HEK293 (cell line): ENCODE data around the gene FLNA.
A peak's percentile ranks its signal among the peaks of the same experiment; 100 is the strongest.

Experiments
- EGR2 ChIP-seq: fragments of 450-650 bp; formaldehyde crosslinking; IDR thresholded peaks from 2 replicates; pipeline ENCODE4 v1.5.1; 2016; ENCODE audit warnings: low read depth, missing biosample characterization, missing genetic modification characterization
- GLI4 ChIP-seq: fragments of 450-650 bp; formaldehyde crosslinking; IDR thresholded peaks from 2 replicates; pipeline ENCODE4 v1.5.1; 2016; ENCODE audit warnings: missing biosample characterization, missing genetic modification characterization
- HOXD13 ChIP-seq: sonication (generic); formaldehyde crosslinking; IDR thresholded peaks from 2 replicates; pipeline ENCODE4 v1.8.0; 2022; ENCODE audit warnings: missing genetic modification reagents, borderline replicate concordance
- KLF7 ChIP-seq: fragments of 450-650 bp; formaldehyde crosslinking; IDR thresholded peaks from 2 replicates; pipeline ENCODE4 v1.5.1; 2016; ENCODE audit warnings: missing biosample characterization, missing genetic modification characterization, borderline replicate concordance
- KLF8 ChIP-seq: fragments of 450-650 bp; formaldehyde crosslinking; IDR thresholded peaks from 2 replicates; pipeline ENCODE4 v1.5.1; 2016; ENCODE audit warnings: missing biosample characterization, missing genetic modification characterization
- SP3 ChIP-seq: fragments of 450-650 bp; formaldehyde crosslinking; IDR thresholded peaks from 2 replicates; pipeline ENCODE4 v1.5.1; 2016; ENCODE audit warnings: missing biosample characterization, missing genetic modification characterization
- TRIM28 ChIP-seq: IDR thresholded peaks from 2 replicates; pipeline ENCODE4 v1.6.1; 2011; ENCODE audit warnings: low read length, control low read depth, borderline replicate concordance
- WT1 ChIP-seq: fragments of 450-650 bp; formaldehyde crosslinking; IDR thresholded peaks from 2 replicates; pipeline ENCODE4 v1.5.1; 2016; ENCODE audit warnings: missing biosample characterization, missing genetic modification characterization
- ZEB2 ChIP-seq: fragments of 450-650 bp; formaldehyde crosslinking; IDR thresholded peaks from 2 replicates; pipeline ENCODE4 v1.5.1; 2016; ENCODE audit warnings: missing biosample characterization, missing genetic modification characterization
- ZFP3 ChIP-seq: fragments of 450-650 bp; formaldehyde crosslinking; IDR thresholded peaks from 2 replicates; pipeline ENCODE4 v1.5.1; 2016; ENCODE audit warnings: low read depth, missing biosample characterization, missing genetic modification characterization
- ZFP37 ChIP-seq: fragments of 450-650 bp; formaldehyde crosslinking; IDR thresholded peaks from 2 replicates; pipeline ENCODE4 v1.5.1; 2016; ENCODE audit warnings: missing biosample characterization, missing genetic modification characterization
- ZNF121 ChIP-seq: fragments of 450-650 bp; formaldehyde crosslinking; IDR thresholded peaks from 2 replicates; pipeline ENCODE4 v1.5.1; 2016; ENCODE audit warnings: missing biosample characterization, missing genetic modification characterization
- ZNF138 ChIP-seq: fragments of 450-650 bp; formaldehyde crosslinking; IDR thresholded peaks from 2 replicates; pipeline ENCODE4 v1.5.1; 2016; ENCODE audit warnings: missing biosample characterization, missing genetic modification characterization, borderline replicate concordance
- ZNF155 ChIP-seq: fragments of 450-650 bp; formaldehyde crosslinking; IDR thresholded peaks from 2 replicates; pipeline ENCODE4 v1.5.1; 2016; ENCODE audit warnings: missing biosample characterization, missing genetic modification characterization
- ZNF292 ChIP-seq: fragments of 450-650 bp; formaldehyde crosslinking; IDR thresholded peaks from 2 replicates; pipeline ENCODE4 v1.5.1; 2016; ENCODE audit warnings: low read depth, missing biosample characterization, missing genetic modification characterization, borderline replicate concordance
- ZNF302 ChIP-seq: fragments of 450-650 bp; formaldehyde crosslinking; IDR thresholded peaks from 2 replicates; pipeline ENCODE4 v1.5.1; 2016; ENCODE audit warnings: missing biosample characterization, missing genetic modification characterization, low read depth
- ZNF501 ChIP-seq: fragments of 450-650 bp; formaldehyde crosslinking; IDR thresholded peaks from 2 replicates; pipeline ENCODE4 v1.5.1; 2016; ENCODE audit warnings: missing biosample characterization, missing genetic modification characterization
- ZNF510 ChIP-seq: fragments of 450-650 bp; formaldehyde crosslinking; IDR thresholded peaks from 2 replicates; pipeline ENCODE4 v1.5.1; 2018; ENCODE audit warnings: mild to moderate bottlenecking, missing genetic modification characterization, missing biosample characterization; ENCODE audit not compliant: insufficient replicate concordance
- ZNF521 ChIP-seq: fragments of 450-650 bp; formaldehyde crosslinking; IDR thresholded peaks from 2 replicates; pipeline ENCODE4 v1.5.1; 2017; ENCODE audit warnings: missing biosample characterization, mild to moderate bottlenecking, missing genetic modification characterization
- ZNF529 ChIP-seq: fragments of 450-650 bp; formaldehyde crosslinking; IDR thresholded peaks from 2 replicates; pipeline ENCODE4 v1.5.1; 2017; ENCODE audit warnings: missing genetic modification characterization, missing biosample characterization; ENCODE audit not compliant: insufficient replicate concordance
- ZNF530 ChIP-seq: fragments of 450-650 bp; formaldehyde crosslinking; IDR thresholded peaks from 2 replicates; pipeline ENCODE4 v1.5.1; 2016; ENCODE audit warnings: low read depth, missing biosample characterization, missing genetic modification characterization
- ZNF558 ChIP-seq: fragments of 450-650 bp; formaldehyde crosslinking; IDR thresholded peaks from 2 replicates; pipeline ENCODE4 v1.5.1; 2016; ENCODE audit warnings: missing biosample characterization, missing genetic modification characterization
- ZNF571 ChIP-seq: fragments of 450-650 bp; formaldehyde crosslinking; IDR thresholded peaks from 2 replicates; pipeline ENCODE4 v1.5.0; 2017; ENCODE audit warnings: missing biosample characterization, missing genetic modification characterization
- ZNF621 ChIP-seq: fragments of 450-650 bp; formaldehyde crosslinking; IDR thresholded peaks from 2 replicates; pipeline ENCODE4 v1.5.1; 2017; ENCODE audit warnings: missing biosample characterization, missing genetic modification characterization
- ZNF626 ChIP-seq: fragments of 450-650 bp; sonication (Bioruptor Pico); formaldehyde crosslinking; IDR thresholded peaks from 2 replicates; pipeline ENCODE4 v1.5.1; 2018; ENCODE audit warnings: missing biosample characterization, missing genetic modification characterization, inconsistent platforms
- ZNF670 ChIP-seq: fragments of 450-650 bp; formaldehyde crosslinking; IDR thresholded peaks from 2 replicates; pipeline ENCODE4 v1.5.1; 2016; ENCODE audit warnings: missing biosample characterization, missing genetic modification characterization, low read depth
- ZNF677 ChIP-seq: fragments of 450-650 bp; IDR thresholded peaks from 2 replicates; pipeline ENCODE4 v1.5.0; 2018; ENCODE audit warnings: missing biosample characterization, mild to moderate bottlenecking, missing genetic modification characterization, moderate library complexity
- ZNF768 ChIP-seq: fragments of 450-650 bp; formaldehyde crosslinking; IDR thresholded peaks from 2 replicates; pipeline ENCODE4 v1.5.1; 2018; ENCODE audit warnings: missing biosample characterization, mild to moderate bottlenecking, missing genetic modification characterization
- ZNF837 ChIP-seq: fragments of 450-650 bp; formaldehyde crosslinking; IDR thresholded peaks from 2 replicates; pipeline ENCODE4 v1.5.1; 2016; ENCODE audit warnings: missing biosample characterization, missing genetic modification characterization
- ZSCAN30 ChIP-seq: fragments of 450-650 bp; IDR thresholded peaks from 2 replicates; pipeline ENCODE4 v1.5.1; 2018; ENCODE audit warnings: missing biosample characterization, mild to moderate bottlenecking, missing genetic modification characterization, moderate library complexity
- TF ChIP-seq, protein P1 (sequence below): fragments of 450-650 bp; formaldehyde crosslinking; conservative IDR thresholded peaks from 2 replicates; pipeline ENCODE4 v1.5.1; 2016; ENCODE audit warnings: low read depth, missing biosample characterization, missing genetic modification characterization
- TF ChIP-seq, protein P2 (sequence below): fragments of 450-650 bp; formaldehyde crosslinking; IDR thresholded peaks from 2 replicates; pipeline ENCODE4 v1.5.1; 2016; ENCODE audit warnings: missing biosample characterization, missing genetic modification characterization
- TF ChIP-seq, protein P3 (sequence below): fragments of 450-650 bp; formaldehyde crosslinking; IDR thresholded peaks from 2 replicates; pipeline ENCODE4 v1.5.1; 2016; ENCODE audit warnings: missing biosample characterization, missing genetic modification characterization

FLNA gene

DNA sequence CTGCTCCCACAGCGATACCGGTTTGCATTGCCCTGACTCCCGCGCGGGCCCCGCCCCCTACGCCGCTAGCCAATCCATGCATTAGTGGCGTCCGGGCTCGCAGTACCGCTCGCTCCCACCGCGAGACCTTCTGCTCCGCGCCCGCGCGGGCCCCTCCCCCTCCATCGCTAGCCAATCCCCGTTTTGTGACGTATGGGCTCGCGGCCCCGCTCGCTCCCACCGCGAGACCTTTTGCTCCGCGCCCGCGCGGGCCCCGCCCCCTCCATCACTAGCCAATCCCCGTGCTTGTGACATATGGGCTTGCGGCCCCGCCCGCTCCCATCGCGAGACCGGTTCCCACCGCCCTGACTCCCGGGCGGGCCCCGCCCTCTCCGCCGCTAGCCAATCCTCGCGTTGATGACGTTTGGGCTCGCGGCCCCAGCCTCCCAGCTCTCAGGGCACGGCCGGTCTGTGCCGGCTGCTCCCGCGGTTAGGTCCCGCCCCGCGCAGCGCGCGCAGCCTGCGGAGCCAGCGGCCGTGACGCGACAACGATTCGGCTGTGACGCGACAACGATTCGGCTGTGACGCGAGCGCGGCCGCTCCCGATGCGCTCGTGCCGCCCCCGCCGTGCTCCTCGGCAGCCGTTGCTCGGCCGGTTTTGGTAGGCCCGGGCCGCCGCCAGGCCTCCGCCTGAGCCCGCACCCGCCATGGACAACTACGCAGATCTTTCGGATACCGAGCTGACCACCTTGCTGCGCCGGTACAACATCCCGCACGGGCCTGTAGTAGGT, 4.5 kb upstream of the FLNA start, which contains the start of gene EMD (continued):
- TF ChIP-seq, protein P1, sequence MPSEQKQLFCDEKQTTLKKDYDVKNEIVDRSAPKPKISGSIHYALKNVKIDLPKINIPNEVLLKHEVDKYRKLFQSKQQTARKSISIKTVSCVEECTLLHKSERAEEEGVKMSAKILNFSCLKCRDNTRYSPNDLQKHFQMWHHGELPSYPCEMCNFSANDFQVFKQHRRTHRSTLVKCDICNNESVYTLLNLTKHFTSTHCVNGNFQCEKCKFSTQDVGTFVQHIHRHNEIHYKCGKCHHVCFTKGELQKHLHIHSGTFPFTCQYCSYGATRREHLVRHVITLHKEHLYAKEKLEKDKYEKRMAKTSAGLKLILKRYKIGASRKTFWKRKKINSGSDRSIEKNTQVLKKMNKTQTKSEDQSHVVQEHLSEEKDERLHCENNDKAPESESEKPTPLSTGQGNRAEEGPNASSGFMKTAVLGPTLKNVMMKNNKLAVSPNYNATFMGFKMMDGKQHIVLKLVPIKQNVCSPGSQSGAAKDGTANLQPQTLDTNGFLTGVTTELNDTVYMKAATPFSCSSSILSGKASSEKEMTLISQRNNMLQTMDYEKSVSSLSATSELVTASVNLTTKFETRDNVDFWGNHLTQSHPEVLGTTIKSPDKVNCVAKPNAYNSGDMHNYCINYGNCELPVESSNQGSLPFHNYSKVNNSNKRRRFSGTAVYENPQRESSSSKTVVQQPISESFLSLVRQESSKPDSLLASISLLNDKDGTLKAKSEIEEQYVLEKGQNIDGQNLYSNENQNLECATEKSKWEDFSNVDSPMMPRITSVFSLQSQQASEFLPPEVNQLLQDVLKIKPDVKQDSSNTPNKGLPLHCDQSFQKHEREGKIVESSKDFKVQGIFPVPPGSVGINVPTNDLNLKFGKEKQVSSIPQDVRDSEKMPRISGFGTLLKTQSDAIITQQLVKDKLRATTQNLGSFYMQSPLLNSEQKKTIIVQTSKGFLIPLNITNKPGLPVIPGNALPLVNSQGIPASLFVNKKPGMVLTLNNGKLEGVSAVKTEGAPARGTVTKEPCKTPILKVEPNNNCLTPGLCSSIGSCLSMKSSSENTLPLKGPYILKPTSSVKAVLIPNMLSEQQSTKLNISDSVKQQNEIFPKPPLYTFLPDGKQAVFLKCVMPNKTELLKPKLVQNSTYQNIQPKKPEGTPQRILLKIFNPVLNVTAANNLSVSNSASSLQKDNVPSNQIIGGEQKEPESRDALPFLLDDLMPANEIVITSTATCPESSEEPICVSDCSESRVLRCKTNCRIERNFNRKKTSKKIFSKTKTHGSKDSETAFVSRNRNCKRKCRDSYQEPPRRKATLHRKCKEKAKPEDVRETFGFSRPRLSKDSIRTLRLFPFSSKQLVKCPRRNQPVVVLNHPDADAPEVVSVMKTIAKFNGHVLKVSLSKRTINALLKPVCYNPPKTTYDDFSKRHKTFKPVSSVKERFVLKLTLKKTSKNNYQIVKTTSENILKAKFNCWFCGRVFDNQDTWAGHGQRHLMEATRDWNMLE (tag by site-specific recombination) = no peak
- TF ChIP-seq ZNF501 = no peak
- TF ChIP-seq, protein P2, sequence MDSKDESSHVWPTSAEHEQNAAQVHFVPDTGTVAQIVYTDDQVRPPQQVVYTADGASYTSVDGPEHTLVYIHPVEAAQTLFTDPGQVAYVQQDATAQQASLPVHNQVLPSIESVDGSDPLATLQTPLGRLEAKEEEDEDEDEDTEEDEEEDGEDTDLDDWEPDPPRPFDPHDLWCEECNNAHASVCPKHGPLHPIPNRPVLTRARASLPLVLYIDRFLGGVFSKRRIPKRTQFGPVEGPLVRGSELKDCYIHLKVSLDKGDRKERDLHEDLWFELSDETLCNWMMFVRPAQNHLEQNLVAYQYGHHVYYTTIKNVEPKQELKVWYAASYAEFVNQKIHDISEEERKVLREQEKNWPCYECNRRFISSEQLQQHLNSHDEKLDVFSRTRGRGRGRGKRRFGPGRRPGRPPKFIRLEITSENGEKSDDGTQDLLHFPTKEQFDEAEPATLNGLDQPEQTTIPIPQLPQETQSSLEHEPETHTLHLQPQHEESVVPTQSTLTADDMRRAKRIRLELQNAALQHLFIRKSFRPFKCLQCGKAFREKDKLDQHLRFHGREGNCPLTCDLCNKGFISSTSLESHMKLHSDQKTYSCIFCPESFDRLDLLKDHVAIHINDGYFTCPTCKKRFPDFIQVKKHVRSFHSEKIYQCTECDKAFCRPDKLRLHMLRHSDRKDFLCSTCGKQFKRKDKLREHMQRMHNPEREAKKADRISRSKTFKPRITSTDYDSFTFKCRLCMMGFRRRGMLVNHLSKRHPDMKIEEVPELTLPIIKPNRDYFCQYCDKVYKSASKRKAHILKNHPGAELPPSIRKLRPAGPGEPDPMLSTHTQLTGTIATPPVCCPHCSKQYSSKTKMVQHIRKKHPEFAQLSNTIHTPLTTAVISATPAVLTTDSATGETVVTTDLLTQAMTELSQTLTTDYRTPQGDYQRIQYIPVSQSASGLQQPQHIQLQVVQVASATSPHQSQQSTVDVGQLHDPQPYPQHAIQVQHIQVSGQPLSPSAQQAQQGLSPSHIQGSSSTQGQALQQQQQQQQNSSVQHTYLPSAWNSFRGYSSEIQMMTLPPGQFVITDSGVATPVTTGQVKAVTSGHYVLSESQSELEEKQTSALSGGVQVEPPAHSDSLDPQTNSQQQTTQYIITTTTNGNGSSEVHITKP = no peak
- no peak for TF ChIP-seq ZNF138 (tag by site-specific recombination)
- peak; percentile 84 for TF ChIP-seq ZEB2 (tag by site-specific recombination)
- no peak for TF ChIP-seq ZNF121 (tag by site-specific recombination)
- no peak for TF ChIP-seq ZNF768 (tag by site-specific recombination)
- TF ChIP-seq ZNF621 (tag by site-specific recombination) = no peak
- peak; percentile 94; the same call in 1 of the 2 replicates for TF ChIP-seq SP3 (tag by site-specific recombination)
- TF ChIP-seq, protein P3, sequence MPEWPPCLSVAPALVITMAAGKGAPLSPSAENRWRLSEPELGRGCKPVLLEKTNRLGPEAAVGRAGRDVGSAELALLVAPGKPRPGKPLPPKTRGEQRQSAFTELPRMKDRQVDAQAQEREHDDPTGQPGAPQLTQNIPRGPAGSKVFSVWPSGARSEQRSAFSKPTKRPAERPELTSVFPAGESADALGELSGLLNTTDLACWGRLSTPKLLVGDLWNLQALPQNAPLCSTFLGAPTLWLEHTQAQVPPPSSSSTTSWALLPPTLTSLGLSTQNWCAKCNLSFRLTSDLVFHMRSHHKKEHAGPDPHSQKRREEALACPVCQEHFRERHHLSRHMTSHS (tag by site-specific recombination) = no peak
- TF ChIP-seq ZNF530 (tag by site-specific recombination) = no peak
- no peak for TF ChIP-seq ZNF558 (tag by site-specific recombination)
- no peak for TF ChIP-seq ZNF302 (tag by site-specific recombination)
- TF ChIP-seq ZNF677 (tag by site-specific recombination) = no peak
- no peak for TF ChIP-seq ZFP3 (tag by site-specific recombination)
- no peak for TF ChIP-seq TRIM28
- no peak for TF ChIP-seq ZNF529 (tag by site-specific recombination)
- TF ChIP-seq ZNF626 (tag by site-specific recombination) = no peak
- TF ChIP-seq ZNF521 (tag by site-specific recombination) = no peak
- peak; percentile 71; the same call in 1 of the 2 replicates for TF ChIP-seq ZSCAN30 (tag by site-specific recombination)
- TF ChIP-seq ZNF571 = no peak
- no peak for TF ChIP-seq ZNF837 (tag by site-specific recombination)
- no peak for TF ChIP-seq ZFP37 (tag by site-specific recombination)
- TF ChIP-seq EGR2 (tag by site-specific recombination) = no peak
- TF ChIP-seq WT1 (tag by site-specific recombination) = 0 out of 2 replicates have a peak, but pooled peaks have one; percentile 9
- TF ChIP-seq KLF8 (tag by site-specific recombination) = peak; percentile 93
- no peak for TF ChIP-seq ZNF510 (tag by site-specific recombination)
- TF ChIP-seq ZNF292 (tag by site-specific recombination) = no peak
- no peak for TF ChIP-seq HOXD13 (CRISPR knock-in tag)
- 0 out of 2 replicates have a peak, but pooled peaks have one; percentile 6 for TF ChIP-seq KLF7 (tag by site-specific recombination)
- TF ChIP-seq GLI4 (tag by site-specific recombination) = no peak
- no peak for TF ChIP-seq ZNF155
- no peak for TF ChIP-seq ZNF670 (tag by site-specific recombination)
